ENCODE results near the gene MYBPH.

GRCh38 chr1:203207751-203208150 is 32.1 kb upstream of the MYBPH start:
- no peak for TF ChIP-seq NR2F6 (IDR thresholded peaks at IDR 0.05)
- TF ChIP-seq NR2F6 (CRISPR knock-in tag; IDR thresholded peaks at IDR 0.05) = no peak
- no peak for TF ChIP-seq THAP8 (CRISPR knock-in tag; IDR thresholded peaks at IDR 0.05; ENCODE audit: borderline replicate concordance)
- TF ChIP-seq, protein P1, sequence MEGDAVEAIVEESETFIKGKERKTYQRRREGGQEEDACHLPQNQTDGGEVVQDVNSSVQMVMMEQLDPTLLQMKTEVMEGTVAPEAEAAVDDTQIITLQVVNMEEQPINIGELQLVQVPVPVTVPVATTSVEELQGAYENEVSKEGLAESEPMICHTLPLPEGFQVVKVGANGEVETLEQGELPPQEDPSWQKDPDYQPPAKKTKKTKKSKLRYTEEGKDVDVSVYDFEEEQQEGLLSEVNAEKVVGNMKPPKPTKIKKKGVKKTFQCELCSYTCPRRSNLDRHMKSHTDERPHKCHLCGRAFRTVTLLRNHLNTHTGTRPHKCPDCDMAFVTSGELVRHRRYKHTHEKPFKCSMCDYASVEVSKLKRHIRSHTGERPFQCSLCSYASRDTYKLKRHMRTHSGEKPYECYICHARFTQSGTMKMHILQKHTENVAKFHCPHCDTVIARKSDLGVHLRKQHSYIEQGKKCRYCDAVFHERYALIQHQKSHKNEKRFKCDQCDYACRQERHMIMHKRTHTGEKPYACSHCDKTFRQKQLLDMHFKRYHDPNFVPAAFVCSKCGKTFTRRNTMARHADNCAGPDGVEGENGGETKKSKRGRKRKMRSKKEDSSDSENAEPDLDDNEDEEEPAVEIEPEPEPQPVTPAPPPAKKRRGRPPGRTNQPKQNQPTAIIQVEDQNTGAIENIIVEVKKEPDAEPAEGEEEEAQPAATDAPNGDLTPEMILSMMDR (CRISPR knock-in tag; IDR thresholded peaks at IDR 0.05) = no peak
- no peak for TF ChIP-seq POLR2A (IDR thresholded peaks at IDR 0.05; ENCODE audit: insufficient read depth in 1 of 2, low read depth in 2 of 2, low read length in 2 of 2)
- TF ChIP-seq, protein P2, sequence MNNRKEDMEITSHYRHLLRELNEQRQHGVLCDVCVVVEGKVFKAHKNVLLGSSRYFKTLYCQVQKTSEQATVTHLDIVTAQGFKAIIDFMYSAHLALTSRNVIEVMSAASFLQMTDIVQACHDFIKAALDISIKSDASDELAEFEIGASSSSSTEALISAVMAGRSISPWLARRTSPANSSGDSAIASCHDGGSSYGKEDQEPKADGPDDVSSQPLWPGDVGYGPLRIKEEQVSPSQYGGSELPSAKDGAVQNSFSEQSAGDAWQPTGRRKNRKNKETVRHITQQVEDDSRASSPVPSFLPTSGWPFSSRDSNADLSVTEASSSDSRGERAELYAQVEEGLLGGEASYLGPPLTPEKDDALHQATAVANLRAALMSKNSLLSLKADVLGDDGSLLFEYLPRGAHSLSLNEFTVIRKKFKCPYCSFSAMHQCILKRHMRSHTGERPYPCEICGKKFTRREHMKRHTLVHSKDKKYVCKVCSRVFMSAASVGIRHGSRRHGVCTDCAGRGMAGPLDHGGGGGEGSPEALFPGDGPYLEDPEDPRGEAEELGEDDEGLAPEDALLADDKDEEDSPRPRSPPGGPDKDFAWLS (CRISPR knock-in tag; IDR thresholded peaks at IDR 0.05; ENCODE audit: borderline replicate concordance) = no peak
- TF ChIP-seq RNF2 (conservative IDR thresholded peaks at IDR 0.05; ENCODE audit: low read depth) = no peak
- TF ChIP-seq TBX3 (IDR thresholded peaks at IDR 0.05; ENCODE audit: borderline replicate concordance) = no peak
- no peak for TF ChIP-seq RBFOX2 (IDR thresholded peaks at IDR 0.05; ENCODE audit: low read depth, low read length)
- TF ChIP-seq ZSCAN29 (CRISPR knock-in tag; conservative IDR thresholded peaks at IDR 0.05) = no peak
- TF ChIP-seq KDM1A (CRISPR knock-in tag; IDR thresholded peaks at IDR 0.05) = no peak
- TF ChIP-seq TAF1 (CRISPR knock-in tag; IDR thresholded peaks at IDR 0.05) = no peak
- no peak for TF ChIP-seq NFE2L1 (CRISPR knock-in tag; IDR thresholded peaks at IDR 0.05; ENCODE audit: borderline replicate concordance)

All from HepG2 (cell line).